Esophagus muscularis mucosa (tissue), 4 donors: Measurements from ENCODE around the gene DDR1.

Source experiments
- CTCF ChIP-seq, 3 experiments: fragments of 200-600 bp in 2 of 3; fragments of 450-650 bp in 1 of 3; sonication (generic) in 2 of 3; IDR thresholded peaks; one replicate each; pipeline ENCODE4 v1.5.1; 2017 to 2019; ENCODE audit warnings: antibody characterized with exemption in 3 of 3, mild to moderate bottlenecking in 2 of 3, moderate library complexity in 1 of 3
- EP300 ChIP-seq: sonication (generic); formaldehyde crosslinking; IDR thresholded peaks from one replicate; pipeline ENCODE4 v1.6.1; 2017; ENCODE audit warnings: antibody characterized with exemption
- POLR2A ChIP-seq: fragments of 450-650 bp; IDR thresholded peaks from one replicate; pipeline ENCODE4 v1.6.1; 2017; ENCODE audit warnings: antibody characterized with exemption, moderate library complexity, mild to moderate bottlenecking, low read depth

- no peak for TF ChIP-seq POLR2A
- TF ChIP-seq CTCF (IDR thresholded peaks at IDR 0.05) = peak in 2 of 3 experiments; percentile 14 to 37
- no peak for TF ChIP-seq EP300
Observed at GRCh38 chr6:30942338-30943060, 58.2 kb downstream of the DDR1 start.
